ENCODE measurements around the gene TGFA.

DNA sequence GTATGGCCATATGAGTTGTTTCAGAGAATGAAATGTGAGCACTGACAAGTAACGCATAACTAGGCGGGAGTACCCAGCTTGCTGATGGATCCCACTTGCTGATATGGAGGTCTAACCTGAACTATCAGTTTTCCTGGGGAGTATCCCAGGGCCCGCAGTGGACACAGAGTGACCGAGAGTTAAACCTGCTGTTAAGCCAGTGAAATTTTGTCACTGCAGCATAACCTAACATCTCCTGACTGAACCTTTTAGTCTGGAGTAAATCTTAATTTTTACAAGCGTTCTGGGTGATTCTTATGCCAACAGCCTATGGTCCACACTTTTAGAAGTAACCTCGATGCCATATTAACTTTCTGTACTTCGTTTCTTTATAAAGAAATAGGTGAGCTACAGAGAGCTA, 54.4 kb downstream of the TGFA start:
- TF ChIP-seq, protein P1, sequence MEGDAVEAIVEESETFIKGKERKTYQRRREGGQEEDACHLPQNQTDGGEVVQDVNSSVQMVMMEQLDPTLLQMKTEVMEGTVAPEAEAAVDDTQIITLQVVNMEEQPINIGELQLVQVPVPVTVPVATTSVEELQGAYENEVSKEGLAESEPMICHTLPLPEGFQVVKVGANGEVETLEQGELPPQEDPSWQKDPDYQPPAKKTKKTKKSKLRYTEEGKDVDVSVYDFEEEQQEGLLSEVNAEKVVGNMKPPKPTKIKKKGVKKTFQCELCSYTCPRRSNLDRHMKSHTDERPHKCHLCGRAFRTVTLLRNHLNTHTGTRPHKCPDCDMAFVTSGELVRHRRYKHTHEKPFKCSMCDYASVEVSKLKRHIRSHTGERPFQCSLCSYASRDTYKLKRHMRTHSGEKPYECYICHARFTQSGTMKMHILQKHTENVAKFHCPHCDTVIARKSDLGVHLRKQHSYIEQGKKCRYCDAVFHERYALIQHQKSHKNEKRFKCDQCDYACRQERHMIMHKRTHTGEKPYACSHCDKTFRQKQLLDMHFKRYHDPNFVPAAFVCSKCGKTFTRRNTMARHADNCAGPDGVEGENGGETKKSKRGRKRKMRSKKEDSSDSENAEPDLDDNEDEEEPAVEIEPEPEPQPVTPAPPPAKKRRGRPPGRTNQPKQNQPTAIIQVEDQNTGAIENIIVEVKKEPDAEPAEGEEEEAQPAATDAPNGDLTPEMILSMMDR (conservative IDR thresholded peaks at IDR 0.05; ENCODE audit: low read length), result no peak
- TF ChIP-seq EZH2phosphoT487 (IDR thresholded peaks at IDR 0.05; ENCODE audit: borderline replicate concordance, low read depth, low read length), result no peak
